D341Med (cell line): ENCODE data around the gene FAM25A.

Experiments
- DNase-seq: peaks from one replicate; pipeline ENCODE4 v3.0.0; 2012; ENCODE audit warnings: low spot score

FAM25A gene

DNA sequence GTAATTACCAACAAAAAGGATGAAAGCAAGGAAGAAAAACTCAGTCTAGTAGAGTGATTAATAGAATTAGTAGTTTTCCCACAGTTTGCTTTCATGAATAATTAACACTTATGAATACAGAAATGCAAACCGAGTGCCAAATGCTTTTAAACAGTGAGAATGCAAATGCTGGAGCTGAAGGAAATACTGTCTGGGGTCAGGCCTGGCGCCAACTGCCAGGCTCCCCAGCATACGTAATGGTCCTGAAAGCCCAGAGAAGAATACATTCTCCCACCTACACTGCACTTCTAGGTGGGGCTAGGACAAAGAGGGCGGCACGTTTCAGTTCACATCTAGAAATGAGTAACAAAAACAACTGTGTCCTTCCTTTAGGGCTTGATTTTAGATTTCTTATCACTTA lies 44.6 kb downstream of the FAM25A start:
- DNase-seq, result no peak

DNA sequence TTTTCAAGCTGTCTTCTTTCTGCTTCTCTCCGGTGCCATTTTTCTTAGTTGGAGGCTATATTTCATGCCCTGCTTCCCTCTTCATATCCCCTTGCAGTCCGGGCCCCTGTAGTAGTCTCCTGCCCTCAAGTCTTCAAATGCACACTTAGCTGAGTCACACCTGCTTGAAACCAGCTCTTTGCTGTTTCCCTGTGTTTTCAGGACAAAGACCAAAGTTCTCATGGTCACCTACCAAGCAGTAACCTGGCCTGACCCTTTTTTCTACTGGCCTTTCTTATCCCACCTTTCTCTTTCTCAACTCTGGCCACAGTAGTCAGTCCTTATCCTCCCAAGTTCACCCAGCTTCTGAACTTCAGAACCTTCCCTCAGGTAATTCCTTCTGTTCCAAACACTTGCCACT lies 46.1 kb downstream of the FAM25A start:
- no peak for DNase-seq

DNA sequence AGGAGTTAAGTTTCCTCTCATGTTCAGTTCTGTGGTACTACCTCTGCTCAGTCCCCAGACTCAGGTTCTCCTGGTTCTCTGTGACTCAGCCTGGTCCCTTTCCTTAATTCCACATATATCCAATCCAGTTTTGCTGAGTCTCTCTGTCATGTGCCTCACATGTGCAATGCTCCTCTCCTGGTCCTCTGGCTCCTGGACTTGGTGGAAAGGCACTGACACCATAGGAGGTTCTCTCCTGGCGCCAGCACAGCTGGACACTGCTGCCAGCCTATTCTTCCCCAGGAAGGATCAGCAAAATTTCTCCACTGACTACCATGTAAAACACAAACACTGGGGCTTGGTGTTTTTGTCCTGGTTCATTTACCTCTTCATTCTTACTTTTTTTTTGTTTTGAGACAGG lies 46.8 kb downstream of the FAM25A start:
- no peak for DNase-seq

GRCh38 chr10:87068281-87068680 lies 48.2 kb downstream of the FAM25A start:
- no peak for DNase-seq

DNA sequence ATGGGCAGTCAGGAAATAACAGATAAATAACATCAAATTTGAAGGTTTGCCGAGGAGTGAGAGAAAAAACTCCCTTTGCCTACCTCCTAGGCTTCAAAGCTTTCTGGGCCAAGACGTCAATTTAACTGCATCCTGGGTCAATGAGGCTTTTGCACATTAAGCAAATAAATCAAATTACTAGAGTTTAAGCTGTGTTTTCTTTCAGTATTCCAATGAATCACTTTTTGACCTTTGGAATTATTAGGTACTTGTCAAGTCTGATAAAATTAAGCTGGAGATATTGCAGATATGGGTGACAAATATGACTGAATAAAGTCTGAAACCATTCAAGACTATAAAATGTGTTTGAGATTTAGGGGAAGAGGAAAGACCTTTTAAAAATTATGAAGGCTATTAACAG lies 52.4 kb downstream of the FAM25A start:
- no peak for DNase-seq
